NCI-H2081 treated with DMSO at 0.1 percent for 48 hours (cell line): ENCODE measurements around the gene RAB26.
"Not testable (repeated sequence)": the region's sequence is repeated elsewhere in the genome, so short reads cannot be mapped to it uniquely, and the experiment has no call there.

Source experiments
- DNase-seq: peaks from one replicate; lab custom pipeline; 2025; lab: John Stamatoyannopoulos, UW

Gene RAB26

GRCh38 chr16:2117341-2117740 is 31.1 kb upstream of the RAB26 start:
- DNase-seq: not testable (repeated sequence)

- not testable (repeated sequence) for DNase-seq
Measured at GRCh38 chr16:2117960-2118722, 30.3 kb upstream of the RAB26 start.

- not testable (repeated sequence) for DNase-seq
Measured at GRCh38 chr16:2121325-2121724, 27.1 kb upstream of the RAB26 start.

- no peak for DNase-seq
Measured at GRCh38 chr16:2121853-2122252, 26.6 kb upstream of the RAB26 start.

- DNase-seq: no peak
Measured at GRCh38 chr16:2122429-2122828, 26.0 kb upstream of the RAB26 start.

GRCh38 chr16:2122934-2123683 is 25.3 kb upstream of the RAB26 start:
- DNase-seq: not testable (repeated sequence)

- not testable (repeated sequence) for DNase-seq
Measured at GRCh38 chr16:2123706-2124376, 24.6 kb upstream of the RAB26 start.

GRCh38 chr16:2124377-2124693 is 24.1 kb upstream of the RAB26 start:
- not testable (repeated sequence) for DNase-seq

- DNase-seq: peak; percentile 35
Measured at GRCh38 chr16:2124694-2125444, 23.6 kb upstream of the RAB26 start.

GRCh38 chr16:2125609-2126008 is 22.8 kb upstream of the RAB26 start:
- not testable (repeated sequence) for DNase-seq

- not testable (repeated sequence) for DNase-seq
Measured at GRCh38 chr16:2126161-2126743, 22.2 kb upstream of the RAB26 start.

GRCh38 chr16:2126928-2127556 is 21.4 kb upstream of the RAB26 start:
- not testable (repeated sequence) for DNase-seq

GRCh38 chr16:2127630-2128280 is 20.7 kb upstream of the RAB26 start:
- DNase-seq: not testable (repeated sequence)

GRCh38 chr16:2129251-2129650 is 19.2 kb upstream of the RAB26 start:
- not testable (repeated sequence) for DNase-seq

GRCh38 chr16:2129890-2130447 is 18.5 kb upstream of the RAB26 start:
- DNase-seq: not testable (repeated sequence)

GRCh38 chr16:2133797-2134196 is 14.6 kb upstream of the RAB26 start:
- DNase-seq: not testable (repeated sequence)

- DNase-seq: not testable (repeated sequence)
Measured at GRCh38 chr16:2135071-2135470, 13.4 kb upstream of the RAB26 start.

- DNase-seq: peak; percentile 54
Measured at GRCh38 chr16:2135770-2136490, 12.5 kb upstream of the RAB26 start, which contains the start of gene PKD1. PKD1 (minus strand) TSS chr16:2135898; CDS start chr16:2135689, 209 bp downstream.
